GM12801 (cell line): ENCODE results near the gene OSM.
A peak's percentile ranks its signal among the peaks of the same experiment; 100 is the strongest.

Experiments
- CTCF ChIP-seq: IDR thresholded peaks from one replicate; pipeline ENCODE4 v1.5.1; 2011; ENCODE audit warnings: control low read depth; ENCODE audit not compliant: insufficient read length; ENCODE audit errors: extremely low read depth

Gene OSM

GRCh38 chr22:30265131-30265720, 1.4 kb downstream of the OSM start:
- no peak for TF ChIP-seq CTCF

- TF ChIP-seq CTCF = no peak
Observed at GRCh38 chr22:30263883-30264282, 2.8 kb downstream of the OSM start.

GRCh38 chr22:30262917-30263741, 3.5 kb downstream of the OSM start:
- TF ChIP-seq CTCF = peak; percentile 66

GRCh38 chr22:30262112-30262511, 4.5 kb downstream of the OSM start:
- TF ChIP-seq CTCF = no peak

- TF ChIP-seq CTCF = no peak
Observed at GRCh38 chr22:30261134-30261533, 5.5 kb downstream of the OSM start.

GRCh38 chr22:30260682-30261081, 6.0 kb downstream of the OSM start:
- no peak for TF ChIP-seq CTCF

GRCh38 chr22:30260276-30260675, 6.4 kb downstream of the OSM start:
- no peak for TF ChIP-seq CTCF
